ENCODE measurements around the gene CPLANE1.

Gene CPLANE1

DNA sequence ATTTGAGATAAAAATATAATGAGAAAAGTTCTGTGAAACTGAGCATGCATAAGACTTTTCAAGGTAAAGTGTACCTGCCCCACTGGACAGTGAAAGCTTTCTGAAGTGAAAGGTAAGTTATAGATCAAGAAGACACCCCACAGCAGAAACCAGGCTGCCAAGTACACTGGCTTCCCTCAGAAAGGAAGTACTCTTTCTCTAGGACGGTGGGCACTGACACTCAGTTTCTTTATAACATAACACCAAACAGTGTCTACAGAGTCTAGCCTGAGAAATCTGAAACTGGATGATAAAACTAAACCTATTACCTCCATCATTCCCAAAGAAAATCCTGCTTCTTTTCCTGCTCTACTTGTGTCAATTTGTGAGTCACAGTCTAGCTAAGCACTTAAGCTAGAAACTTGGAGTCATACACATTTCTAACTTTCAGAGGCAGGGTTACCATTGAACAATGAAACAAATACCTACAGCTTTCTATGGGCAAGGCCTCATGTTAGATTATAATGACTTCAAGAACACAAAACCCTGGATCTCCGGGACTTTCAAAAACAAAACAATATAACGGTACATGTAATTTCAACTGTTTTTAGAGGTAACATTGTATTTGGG lies 136.7 kb downstream of the CPLANE1 start:
- H3K36me3 ChIP-seq (ENCODE audit: control insufficient read depth in 1 of 2, insufficient read depth in 2 of 2, low read length in 2 of 2): peaks cover 9 to 10% of the 10 kb centered on the region in 2 experiments
- H3K9me3 ChIP-seq (ENCODE audit: insufficient read depth, low read depth, low read length): no peaks in the 10 kb centered on the region
- DNase-seq: no peak
- H3K79me2 ChIP-seq (ENCODE audit: control insufficient read depth, insufficient read depth, low read length, poor library complexity): no peaks in the 10 kb centered on the region
- H3K4me3 ChIP-seq (ENCODE audit: low read depth, low read length): no peak overlapping the region
- no peak overlapping the region for H4K12ac ChIP-seq (ENCODE audit: low read depth, low read length)
- H3K27me3 ChIP-seq (ENCODE audit: insufficient read depth, low read length): no peaks in the 10 kb centered on the region
- no peak overlapping the region for H2BK5ac ChIP-seq (ENCODE audit: low read depth, low read length, poor library complexity)
- H3K14ac ChIP-seq (ENCODE audit: low read length): no peak overlapping the region
- H3K27ac ChIP-seq (ENCODE audit: low read depth, low read length): no peak overlapping the region
- no peak overlapping the region for H3K18ac ChIP-seq (ENCODE audit: low read length)
- no peak overlapping the region for H4K91ac ChIP-seq (ENCODE audit: low read depth, low read length)
- no peaks in the 10 kb centered on the region for H3K4me1 ChIP-seq (ENCODE audit: control insufficient read depth in 1 of 2, insufficient read depth in 2 of 2, low read length in 2 of 2)
- H2AK5ac ChIP-seq (ENCODE audit: low read length): no peak overlapping the region
- H2BK120ac ChIP-seq (ENCODE audit: insufficient read depth, low read length, poor library complexity): no peak overlapping the region
- WGBS (ENCODE audit: extremely low coverage, insufficient coverage, insufficient read length): no CpG with 5 or more reads among the region's 3 CpGs
- no peak overlapping the region for H3K23ac ChIP-seq (ENCODE audit: low read length)
- H3K4ac ChIP-seq (ENCODE audit: low read depth, low read length): no peak overlapping the region
- H3K4me2 ChIP-seq (ENCODE audit: low read length): no peak overlapping the region
- no peak overlapping the region for H3K9ac ChIP-seq (ENCODE audit: low read length)
- H4K8ac ChIP-seq (ENCODE audit: low read depth, low read length): no peak overlapping the region
- H3K79me1 ChIP-seq (ENCODE audit: low read length): no peaks in the 10 kb centered on the region
- H2BK12ac ChIP-seq (ENCODE audit: low read length): no peak overlapping the region
- H2AFZ ChIP-seq (ENCODE audit: insufficient read depth, low read length, poor library complexity): no peak overlapping the region

DNA sequence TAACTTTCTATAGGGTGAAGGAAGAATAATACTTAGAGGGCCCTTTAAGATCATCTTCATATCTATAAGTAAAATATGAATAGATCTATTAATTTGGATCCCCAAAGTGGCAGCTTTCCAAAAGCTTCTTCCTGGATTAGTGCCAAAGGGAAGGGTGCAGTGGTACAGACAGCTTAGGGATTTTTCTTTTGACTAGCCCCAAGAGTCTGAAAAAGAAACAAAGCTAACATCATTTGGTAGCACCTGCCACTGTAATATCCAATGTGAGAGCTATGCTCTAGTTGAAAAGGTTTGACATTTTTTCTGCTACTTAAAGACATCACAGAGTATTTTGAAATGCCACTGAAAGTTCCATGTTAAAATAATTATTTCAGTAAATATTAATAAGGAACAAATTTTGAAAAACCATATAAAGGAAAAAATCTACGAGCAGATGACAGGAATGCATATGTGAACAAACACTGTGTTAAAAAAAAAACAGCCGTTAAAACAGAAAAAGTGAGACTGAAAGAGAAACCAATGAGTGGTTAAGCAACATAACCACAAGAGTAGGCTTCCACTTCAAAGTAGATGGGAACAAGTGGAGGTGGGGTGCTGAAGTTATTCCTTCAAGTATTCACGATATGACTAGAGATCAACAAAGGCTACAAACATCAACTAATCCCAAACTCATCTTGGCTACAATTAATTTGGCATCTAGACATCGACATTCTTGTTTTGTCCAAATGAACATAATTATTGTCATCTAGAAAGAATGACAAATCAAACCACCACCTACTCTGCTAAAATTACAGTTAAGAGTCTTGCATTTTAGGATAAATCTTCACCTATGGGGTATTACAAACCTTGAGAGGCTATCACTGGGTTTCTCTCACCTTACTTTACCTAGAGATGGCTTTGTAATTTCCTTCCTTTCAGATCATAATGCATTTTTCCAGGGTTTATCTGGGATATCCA lies 137.5 kb downstream of the CPLANE1 start:
- no peak overlapping the region for H2BK12ac ChIP-seq (ENCODE audit: low read length)
- no peaks in the 10 kb centered on the region for H3K4me1 ChIP-seq (ENCODE audit: control insufficient read depth in 1 of 2, insufficient read depth in 2 of 2, low read length in 2 of 2)
- H4K12ac ChIP-seq (ENCODE audit: low read depth, low read length): no peak overlapping the region
- H3K18ac ChIP-seq (ENCODE audit: low read length): no peak overlapping the region
- H3K4me2 ChIP-seq (ENCODE audit: low read length): no peak overlapping the region
- H3K36me3 ChIP-seq (ENCODE audit: control insufficient read depth in 1 of 2, insufficient read depth in 2 of 2, low read length in 2 of 2): peaks cover 9 to 11% of the 10 kb centered on the region in 2 experiments
- H2BK5ac ChIP-seq (ENCODE audit: low read depth, low read length, poor library complexity): no peak overlapping the region
- H4K8ac ChIP-seq (ENCODE audit: low read depth, low read length): no peak overlapping the region
- H2BK120ac ChIP-seq (ENCODE audit: insufficient read depth, low read length, poor library complexity): no peak overlapping the region
- no peak overlapping the region for H2AK5ac ChIP-seq (ENCODE audit: low read length)
- DNase-seq: no peak
- H3K9ac ChIP-seq (ENCODE audit: low read length): no peak overlapping the region
- no peaks in the 10 kb centered on the region for H3K9me3 ChIP-seq (ENCODE audit: insufficient read depth, low read depth, low read length)
- no peak overlapping the region for H4K91ac ChIP-seq (ENCODE audit: low read depth, low read length)
- H3K4ac ChIP-seq (ENCODE audit: low read depth, low read length): no peak overlapping the region
- no peak overlapping the region for H3K23ac ChIP-seq (ENCODE audit: low read length)
- no peak overlapping the region for H3K27ac ChIP-seq (ENCODE audit: low read depth, low read length)
- H3K79me1 ChIP-seq (ENCODE audit: low read length): no peaks in the 10 kb centered on the region
- H3K79me2 ChIP-seq (ENCODE audit: control insufficient read depth, insufficient read depth, low read length, poor library complexity): no peaks in the 10 kb centered on the region
- no peak overlapping the region for H3K14ac ChIP-seq (ENCODE audit: low read length)
- H3K4me3 ChIP-seq (ENCODE audit: low read depth, low read length): no peak overlapping the region
- WGBS (ENCODE audit: extremely low coverage, insufficient coverage, insufficient read length): no CpG with 5 or more reads among the region's 4 CpGs
- H3K27me3 ChIP-seq (ENCODE audit: insufficient read depth, low read length): no peaks in the 10 kb centered on the region
- no peak overlapping the region for H2AFZ ChIP-seq (ENCODE audit: insufficient read depth, low read length, poor library complexity)

DNA sequence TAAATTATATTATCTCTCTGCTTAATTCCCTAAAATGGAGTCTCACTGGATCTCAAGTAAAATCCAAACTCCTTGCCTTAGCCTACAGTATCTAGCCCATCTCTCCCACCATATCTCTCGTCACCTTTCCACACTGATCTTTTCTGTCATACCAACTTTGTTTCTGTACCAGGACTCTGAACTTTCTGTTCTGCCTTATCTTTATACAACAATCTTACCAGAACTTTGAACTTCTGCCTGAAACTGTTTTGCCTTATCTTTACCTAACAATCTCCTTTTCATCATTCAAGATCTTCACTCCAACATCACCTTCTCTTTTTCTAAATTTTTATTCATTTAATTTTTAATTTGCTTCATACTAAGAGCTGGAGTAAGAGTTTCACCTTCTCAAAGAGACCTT lies 139.0 kb downstream of the CPLANE1 start:
- no peak overlapping the region for H3K14ac ChIP-seq (ENCODE audit: low read length)
- peaks cover 8 to 9% of the 10 kb centered on the region in 2 experiments for H3K36me3 ChIP-seq (ENCODE audit: control insufficient read depth in 1 of 2, insufficient read depth in 2 of 2, low read length in 2 of 2)
- H4K91ac ChIP-seq (ENCODE audit: low read depth, low read length): no peak overlapping the region
- H2AFZ ChIP-seq (ENCODE audit: insufficient read depth, low read length, poor library complexity): no peak overlapping the region
- H3K9ac ChIP-seq (ENCODE audit: low read length): no peak overlapping the region
- H3K79me2 ChIP-seq (ENCODE audit: control insufficient read depth, insufficient read depth, low read length, poor library complexity): no peaks in the 10 kb centered on the region
- no peak overlapping the region for H4K12ac ChIP-seq (ENCODE audit: low read depth, low read length)
- WGBS (ENCODE audit: extremely low coverage, insufficient coverage, insufficient read length): no CpG with 5 or more reads among the region's 1 CpG
- H3K79me1 ChIP-seq (ENCODE audit: low read length): no peaks in the 10 kb centered on the region
- no peak overlapping the region for H2BK5ac ChIP-seq (ENCODE audit: low read depth, low read length, poor library complexity)
- no peak overlapping the region for H2BK12ac ChIP-seq (ENCODE audit: low read length)
- no peaks in the 10 kb centered on the region for H3K27me3 ChIP-seq (ENCODE audit: insufficient read depth, low read length)
- H3K4me2 ChIP-seq (ENCODE audit: low read length): no peak overlapping the region
- H3K4ac ChIP-seq (ENCODE audit: low read depth, low read length): no peak overlapping the region
- no peaks in the 10 kb centered on the region for H3K9me3 ChIP-seq (ENCODE audit: insufficient read depth, low read depth, low read length)
- H3K18ac ChIP-seq (ENCODE audit: low read length): no peak overlapping the region
- no peak overlapping the region for H2BK120ac ChIP-seq (ENCODE audit: insufficient read depth, low read length, poor library complexity)
- no peak overlapping the region for H3K27ac ChIP-seq (ENCODE audit: low read depth, low read length)
- no peak overlapping the region for H3K4me3 ChIP-seq (ENCODE audit: low read depth, low read length)
- DNase-seq: no peak
- H3K23ac ChIP-seq (ENCODE audit: low read length): no peak overlapping the region
- no peaks in the 10 kb centered on the region for H3K4me1 ChIP-seq (ENCODE audit: control insufficient read depth in 1 of 2, insufficient read depth in 2 of 2, low read length in 2 of 2)
- no peak overlapping the region for H2AK5ac ChIP-seq (ENCODE audit: low read length)
- H4K8ac ChIP-seq (ENCODE audit: low read depth, low read length): no peak overlapping the region

DNA sequence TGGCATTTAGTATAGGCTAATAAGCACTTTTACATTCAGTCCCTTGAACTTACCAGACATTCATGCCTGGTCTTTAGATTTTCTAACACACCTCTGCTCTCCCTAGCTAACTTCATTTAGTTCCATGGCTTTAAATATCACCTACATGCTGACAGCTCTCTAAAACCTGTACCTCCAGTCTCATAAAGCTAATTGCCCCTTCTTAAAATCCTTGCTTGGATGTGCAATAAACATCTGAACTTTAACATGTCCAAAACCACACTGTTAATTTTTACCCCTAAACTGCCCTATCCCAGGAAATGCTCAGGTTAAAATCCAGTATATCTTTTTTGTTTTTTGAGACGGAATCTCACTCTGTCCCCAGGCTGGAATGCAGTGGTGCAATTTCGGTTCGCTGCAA lies 139.8 kb downstream of the CPLANE1 start:
- no peak overlapping the region for H4K91ac ChIP-seq (ENCODE audit: low read depth, low read length)
- no CpG with 5 or more reads among the region's 3 CpGs for WGBS (ENCODE audit: extremely low coverage, insufficient coverage, insufficient read length)

More for the DNA sequence above, 139.8 kb downstream of the CPLANE1 start:
- no peak overlapping the region for H3K4me2 ChIP-seq (ENCODE audit: low read length)
- no peaks in the 10 kb centered on the region for H3K79me2 ChIP-seq (ENCODE audit: control insufficient read depth, insufficient read depth, low read length, poor library complexity)
- no peak overlapping the region for H3K18ac ChIP-seq (ENCODE audit: low read length)
- no peak overlapping the region for H2BK12ac ChIP-seq (ENCODE audit: low read length)
- no peak overlapping the region for H2AFZ ChIP-seq (ENCODE audit: insufficient read depth, low read length, poor library complexity)
- no peak overlapping the region for H2AK5ac ChIP-seq (ENCODE audit: low read length)
- no peaks in the 10 kb centered on the region for H3K9me3 ChIP-seq (ENCODE audit: insufficient read depth, low read depth, low read length)
- H3K9ac ChIP-seq (ENCODE audit: low read length): no peak overlapping the region
- H3K27me3 ChIP-seq (ENCODE audit: insufficient read depth, low read length): no peaks in the 10 kb centered on the region
- no peak overlapping the region for H3K14ac ChIP-seq (ENCODE audit: low read length)
- H3K27ac ChIP-seq (ENCODE audit: low read depth, low read length): no peak overlapping the region
- no peak for DNase-seq
- no peaks in the 10 kb centered on the region for H3K4me1 ChIP-seq (ENCODE audit: control insufficient read depth in 1 of 2, insufficient read depth in 2 of 2, low read length in 2 of 2)
- H3K4me3 ChIP-seq (ENCODE audit: low read depth, low read length): no peak overlapping the region
- peaks cover 6 to 9% of the 10 kb centered on the region in 2 experiments for H3K36me3 ChIP-seq (ENCODE audit: control insufficient read depth in 1 of 2, insufficient read depth in 2 of 2, low read length in 2 of 2)
- H4K8ac ChIP-seq (ENCODE audit: low read depth, low read length): no peak overlapping the region
- no peak overlapping the region for H3K23ac ChIP-seq (ENCODE audit: low read length)
- no peak overlapping the region for H2BK5ac ChIP-seq (ENCODE audit: low read depth, low read length, poor library complexity)
- H2BK120ac ChIP-seq (ENCODE audit: insufficient read depth, low read length, poor library complexity): no peak overlapping the region
- no peaks in the 10 kb centered on the region for H3K79me1 ChIP-seq (ENCODE audit: low read length)
- H4K12ac ChIP-seq (ENCODE audit: low read depth, low read length): no peak overlapping the region
- no peak overlapping the region for H3K4ac ChIP-seq (ENCODE audit: low read depth, low read length)
